Breast epithelium (tissue), 3 donors: Measurements from ENCODE around the gene SWAP70.

Experiments
- POLR2A ChIP-seq: fragments of 450-650 bp; IDR thresholded peaks from one replicate; pipeline ENCODE4 v1.6.1; 2016; ENCODE audit warnings: antibody characterized with exemption, mild to moderate bottlenecking, moderate library complexity
- TF ChIP-seq, protein P1 (sequence below), 3 donors: fragments of 450-650 bp; IDR thresholded peaks; one replicate each; pipeline ENCODE4 v1.5.1; 2016 to 2017; ENCODE audit warnings: antibody characterized with exemption in 3 of 3, mild to moderate bottlenecking in 3 of 3, moderate library complexity in 3 of 3

DNA sequence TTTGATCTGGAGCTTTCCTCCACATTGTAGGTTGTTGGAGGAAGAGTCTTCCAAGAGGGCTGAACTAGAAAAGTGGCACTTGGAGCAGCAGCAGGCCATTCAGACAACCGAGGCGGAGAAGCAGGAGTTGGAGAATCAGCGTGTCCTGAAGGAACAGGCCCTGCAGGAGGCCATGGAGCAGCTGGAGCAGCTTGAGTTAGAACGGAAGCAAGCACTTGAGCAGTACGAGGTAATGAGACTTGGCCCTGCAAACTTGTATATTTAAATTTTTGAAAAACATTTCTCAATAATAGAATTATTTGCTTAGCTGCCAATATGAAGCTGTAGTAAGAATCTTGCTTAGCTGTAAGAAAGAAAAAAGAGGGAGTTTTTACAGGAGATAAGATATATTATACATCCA, 84.0 kb downstream of the SWAP70 start:
- TF ChIP-seq, protein P1, sequence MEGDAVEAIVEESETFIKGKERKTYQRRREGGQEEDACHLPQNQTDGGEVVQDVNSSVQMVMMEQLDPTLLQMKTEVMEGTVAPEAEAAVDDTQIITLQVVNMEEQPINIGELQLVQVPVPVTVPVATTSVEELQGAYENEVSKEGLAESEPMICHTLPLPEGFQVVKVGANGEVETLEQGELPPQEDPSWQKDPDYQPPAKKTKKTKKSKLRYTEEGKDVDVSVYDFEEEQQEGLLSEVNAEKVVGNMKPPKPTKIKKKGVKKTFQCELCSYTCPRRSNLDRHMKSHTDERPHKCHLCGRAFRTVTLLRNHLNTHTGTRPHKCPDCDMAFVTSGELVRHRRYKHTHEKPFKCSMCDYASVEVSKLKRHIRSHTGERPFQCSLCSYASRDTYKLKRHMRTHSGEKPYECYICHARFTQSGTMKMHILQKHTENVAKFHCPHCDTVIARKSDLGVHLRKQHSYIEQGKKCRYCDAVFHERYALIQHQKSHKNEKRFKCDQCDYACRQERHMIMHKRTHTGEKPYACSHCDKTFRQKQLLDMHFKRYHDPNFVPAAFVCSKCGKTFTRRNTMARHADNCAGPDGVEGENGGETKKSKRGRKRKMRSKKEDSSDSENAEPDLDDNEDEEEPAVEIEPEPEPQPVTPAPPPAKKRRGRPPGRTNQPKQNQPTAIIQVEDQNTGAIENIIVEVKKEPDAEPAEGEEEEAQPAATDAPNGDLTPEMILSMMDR (IDR thresholded peaks at IDR 0.05) = no peak
- no peak for TF ChIP-seq POLR2A
